Activated CD8-positive, alpha-beta T cell treated with anti-CD3 and anti-CD28 coated beads for 36 hours (primary cell): ENCODE results near the gene SNAP91. TPM values are rescaled to one million over a fixed set of nuclear protein-coding genes. Genes with fewer than 3 reads are reported as not detected.
A peak's percentile ranks its signal among the peaks of the same experiment; 100 is the strongest.
"Not testable (repeated sequence)": the region's sequence is repeated elsewhere in the genome, so short reads cannot be mapped to it uniquely, and the experiment has no call there.

Source experiments
- ATAC-seq: fragments of 200-7000 bp; cut with Tn5 transposase; one replicate; pipeline ENCODE4 v1.10.0; 2021; ENCODE audit warnings: mild to moderate bottlenecking, moderate library complexity
- CTCF ChIA-PET: fragments of 350-600 bp; sonication (Branson Sonifier 250); formaldehyde crosslinking; loops from one replicate; lab custom pipeline; 2021; ENCODE audit warnings: antibody characterized with exemption; lab: Charles Lee
- POLR2A ChIA-PET: fragments of 350-600 bp; sonication (Branson Sonifier 250); formaldehyde crosslinking; loops from one replicate; lab custom pipeline; 2021; ENCODE audit warnings: antibody characterized with exemption; lab: Charles Lee
- DNase-seq: peaks from one replicate; pipeline ENCODE4 v3.0.0-alpha.2; 2020
- H3K27ac Mint-ChIP-seq: one replicate; pipeline ENCODE4 v1.8.0; 2021; ENCODE audit warnings: mild to moderate bottlenecking, mixed read lengths
- H3K27me3 Mint-ChIP-seq: one replicate; pipeline ENCODE4 v1.8.0; 2021; ENCODE audit warnings: mixed read lengths
- H3K36me3 Mint-ChIP-seq: one replicate; pipeline ENCODE4 v1.8.0; 2021; ENCODE audit warnings: low read depth, mixed read lengths
- H3K4me1 Mint-ChIP-seq: one replicate; pipeline ENCODE4 v1.8.0; 2021; ENCODE audit warnings: low read depth, mixed read lengths
- H3K4me3 Mint-ChIP-seq: one replicate; pipeline ENCODE4 v1.8.0; 2021; ENCODE audit warnings: mild to moderate bottlenecking, moderate library complexity, mixed read lengths
- H3K9me3 Mint-ChIP-seq: one replicate; pipeline ENCODE4 v1.8.0; 2021; ENCODE audit warnings: mixed read lengths
- CTCF ChIP-seq: fragments of 200-600 bp; IDR thresholded peaks from one replicate; pipeline ENCODE4 v1.8.0; 2022; ENCODE audit warnings: antibody characterized with exemption, mild to moderate bottlenecking
- intact Hi-C: fragments of 100-400 bp; cut with micrococcal nuclease; formaldehyde crosslinking; loops from one replicate; pipeline ENCODE4 v1.10.0; 2022
- total RNA-seq, 2 experiments: library from RNA; stranded (reverse); gene quantifications; one replicate each; pipeline ENCODE4 v1.2.3, GENCODE V29; 2021

SNAP91 gene
- total RNA-seq, 2 experiments from 2014 or later, result not detected

- DNase-seq (no peak), ATAC-seq (no peak)
- ChIA-PET POLR2A (no interaction called here), CTCF (no interaction called here)
- no peak for TF ChIP-seq CTCF
- Mint-ChIP-seq H3K9me3 (peaks cover 2% of the 10 kb centered on the region), H3K4me3 (no peak overlapping the region), H3K27me3 (peaks cover under 1% of the 10 kb centered on the region), H3K36me3 (no peaks in the 10 kb centered on the region), H3K27ac (no peak overlapping the region), H3K4me1 (no peaks in the 10 kb centered on the region)
- intact Hi-C loops, result no loop called here
Measured at GRCh38 chr6:83558975-83559374, 149.9 kb downstream of the SNAP91 start.

- DNase-seq (no peak), ATAC-seq (no peak)
- no peaks in the 10 kb centered on the region for H3K36me3 Mint-ChIP-seq
- TF ChIP-seq CTCF, result no peak
- ChIA-PET CTCF (no interaction called here), POLR2A (no interaction called here)
- H3K9me3 Mint-ChIP-seq, result no peaks in the 10 kb centered on the region
- H3K27me3 Mint-ChIP-seq, result peaks cover 2% of the 10 kb centered on the region
- intact Hi-C loops, result no loop called here
- no peak overlapping the region for H3K4me3 Mint-ChIP-seq
- no peaks in the 10 kb centered on the region for H3K4me1 Mint-ChIP-seq
- no peak overlapping the region for H3K27ac Mint-ChIP-seq
Measured at GRCh38 chr6:83556871-83557270, 152.0 kb downstream of the SNAP91 start.

- DNase-seq, H3K4me1 Mint-ChIP-seq, H3K4me3 Mint-ChIP-seq, POLR2A ChIA-PET, ATAC-seq, H3K36me3 Mint-ChIP-seq, H3K27ac Mint-ChIP-seq, H3K9me3 Mint-ChIP-seq, intact Hi-C loops, H3K27me3 Mint-ChIP-seq: not testable (repeated sequence)
- CTCF ChIA-PET, result interaction anchor here (1.2 kb wide), 1 partner anchor 16 kb away, joined by 3 read pairs; no protein-coding TSS in a partner anchor
Measured at GRCh38 chr6:83551748-83552147, 157.2 kb downstream of the SNAP91 start.

- intact Hi-C loops, H3K27me3 Mint-ChIP-seq, ATAC-seq, H3K9me3 Mint-ChIP-seq, H3K4me3 Mint-ChIP-seq, DNase-seq, H3K27ac Mint-ChIP-seq, POLR2A ChIA-PET, H3K36me3 Mint-ChIP-seq, H3K4me1 Mint-ChIP-seq: not testable (repeated sequence)
- CTCF ChIA-PET, result interaction anchor here (1.2 kb wide), 1 partner anchor 14 kb away, joined by 3 read pairs; no protein-coding TSS in a partner anchor
Measured at GRCh38 chr6:83550482-83550881, 158.4 kb downstream of the SNAP91 start.

- intact Hi-C loops, result no loop called here
- no peaks in the 10 kb centered on the region for H3K4me1 Mint-ChIP-seq
- peaks cover 3% of the 10 kb centered on the region for H3K9me3 Mint-ChIP-seq
- no peaks in the 10 kb centered on the region for H3K36me3 Mint-ChIP-seq
- TF ChIP-seq CTCF, result no peak
- ATAC-seq, result no peak
- peaks cover 10% of the 10 kb centered on the region for H3K27me3 Mint-ChIP-seq
- CTCF ChIA-PET, result no interaction called here
- no peak overlapping the region for H3K27ac Mint-ChIP-seq
- POLR2A ChIA-PET, result no interaction called here
- peak; percentile 2 for DNase-seq
- no peak overlapping the region for H3K4me3 Mint-ChIP-seq
Measured at GRCh38 chr6:83546636-83547035, 162.3 kb downstream of the SNAP91 start.

GRCh38 chr6:83539678-83540077 lies 169.2 kb downstream of the SNAP91 start:
- H3K4me1 Mint-ChIP-seq, result no peaks in the 10 kb centered on the region
- no peak overlapping the region for H3K27ac Mint-ChIP-seq
- H3K4me3 Mint-ChIP-seq, result no peak overlapping the region
- intact Hi-C loops, result no loop called here
- no peaks in the 10 kb centered on the region for H3K9me3 Mint-ChIP-seq
- H3K36me3 Mint-ChIP-seq, result no peaks in the 10 kb centered on the region
- ChIA-PET POLR2A (no interaction called here), CTCF (no interaction called here)
- no peak for TF ChIP-seq CTCF
- DNase-seq (no peak), ATAC-seq (no peak)
- H3K27me3 Mint-ChIP-seq, result peaks cover 5% of the 10 kb centered on the region
